H9 (cell line): ENCODE data around the gene FEM1B. TPM values are rescaled to one million over a fixed set of nuclear protein-coding genes. Genes with fewer than 3 reads are reported as not detected.

Source experiments
- DNase-seq: peaks from one replicate; pipeline ENCODE4 v3.0.0-alpha.2; 2017
- H2AFZ ChIP-seq: one replicate; pipeline ENCODE4 v1.6.1; 2013; ENCODE audit warnings: mild to moderate bottlenecking, low read length, control low read depth, moderate library complexity
- H2AK5ac ChIP-seq: 2 replicates; pipeline ENCODE4 v1.6.1; 2013; ENCODE audit warnings: low read length, control low read depth, mixed read lengths; ENCODE audit not compliant: insufficient read length
- H2BK120ac ChIP-seq: one replicate; pipeline ENCODE4 v1.6.1; 2013; ENCODE audit warnings: low read depth, mild to moderate bottlenecking, low read length, control low read depth, inconsistent platforms; ENCODE audit not compliant: poor library complexity, severe bottlenecking
- H2BK12ac ChIP-seq: 2 replicates; pipeline ENCODE4 v1.6.1; 2013; ENCODE audit warnings: low read length, control low read depth, mixed read lengths, low read depth; ENCODE audit not compliant: insufficient read length
- H2BK15ac ChIP-seq: 2 replicates; pipeline ENCODE4 v1.6.1; 2013; ENCODE audit warnings: low read depth, low read length, control low read depth
- H2BK20ac ChIP-seq: one replicate; pipeline ENCODE4 v1.6.1; 2013; ENCODE audit warnings: low read depth, mild to moderate bottlenecking, low read length, control low read depth, inconsistent platforms; ENCODE audit not compliant: poor library complexity, severe bottlenecking
- H2BK5ac ChIP-seq: 2 replicates; pipeline ENCODE4 v1.6.1; 2013; ENCODE audit warnings: low read length, control low read depth, mixed read lengths; ENCODE audit not compliant: insufficient read length
- H3K14ac ChIP-seq: 2 replicates; pipeline ENCODE4 v1.6.1; 2013; ENCODE audit warnings: low read length, control low read depth; ENCODE audit not compliant: insufficient read depth
- H3K18ac ChIP-seq: 2 replicates; pipeline ENCODE4 v1.6.1; 2013; ENCODE audit warnings: low read depth, mild to moderate bottlenecking, mixed read lengths, low read length, control low read depth; ENCODE audit not compliant: insufficient read length
- H3K23ac ChIP-seq: 2 replicates; pipeline ENCODE4 v1.6.1; 2013; ENCODE audit warnings: low read length, control low read depth, mixed read lengths, low read depth; ENCODE audit not compliant: insufficient read length
- H3K23me2 ChIP-seq: 2 replicates; pipeline ENCODE4 v1.6.1; 2013; ENCODE audit warnings: low read depth, mild to moderate bottlenecking, mixed read lengths, low read length, control low read depth; ENCODE audit not compliant: insufficient read length, poor library complexity, severe bottlenecking
- H3K27ac ChIP-seq: 2 replicates; pipeline ENCODE4 v1.5.1; 2013; ENCODE audit warnings: low read length, control low read depth, mixed read lengths, low read depth; ENCODE audit not compliant: insufficient read length
- H3K27me3 ChIP-seq: 2 replicates; pipeline ENCODE4 v1.6.1; 2013; ENCODE audit warnings: low read length, control low read depth, inconsistent platforms; ENCODE audit not compliant: insufficient read depth
- H3K4ac ChIP-seq: 2 replicates; pipeline ENCODE4 v1.6.1; 2013; ENCODE audit warnings: low read depth, mild to moderate bottlenecking, control low read depth, inconsistent platforms, low read length, moderate library complexity
- H3K4me1 ChIP-seq: 2 replicates; pipeline ENCODE4 v1.6.1; 2013; ENCODE audit warnings: low read length, control low read depth, inconsistent platforms; ENCODE audit not compliant: insufficient read depth
- H3K4me2 ChIP-seq: 2 replicates; pipeline ENCODE4 v1.6.1; 2013; ENCODE audit warnings: low read length, control low read depth, mixed read lengths; ENCODE audit not compliant: insufficient read length, insufficient read depth
- H3K56ac ChIP-seq: 2 replicates; pipeline ENCODE4 v1.6.1; 2013; ENCODE audit warnings: low read depth, mild to moderate bottlenecking, mixed read lengths, low read length, control low read depth; ENCODE audit not compliant: insufficient read length
- H3K79me1 ChIP-seq: 2 replicates; pipeline ENCODE4 v1.6.1; 2013; ENCODE audit warnings: low read depth, mild to moderate bottlenecking, moderate library complexity, low read length, control low read depth, inconsistent platforms; ENCODE audit not compliant: insufficient read depth, poor library complexity, severe bottlenecking
- H3K79me2 ChIP-seq: 2 replicates; pipeline ENCODE4 v1.6.1; 2013; ENCODE audit warnings: low read length, control low read depth, inconsistent platforms; ENCODE audit not compliant: insufficient read depth
- H3K9ac ChIP-seq: 2 replicates; pipeline ENCODE4 v1.6.1; 2013; ENCODE audit warnings: low read length, control low read depth, mixed read lengths; ENCODE audit not compliant: insufficient read length; ENCODE audit errors: extremely low read depth
- H3K9me3 ChIP-seq: one replicate; pipeline ENCODE4 v1.6.1; 2013; ENCODE audit warnings: low read depth, low read length, inconsistent platforms; ENCODE audit not compliant: control insufficient read depth
- H3T11ph ChIP-seq: one replicate; pipeline ENCODE4 v1.6.1; 2013; ENCODE audit warnings: mild to moderate bottlenecking, low read length, control low read depth, inconsistent platforms
- H4K20me1 ChIP-seq: one replicate; pipeline ENCODE4 v1.6.1; 2013; ENCODE audit not compliant: control insufficient read depth, insufficient read length, insufficient read depth
- H4K5ac ChIP-seq: 2 replicates; pipeline ENCODE4 v1.6.1; 2013; ENCODE audit warnings: low read depth, mild to moderate bottlenecking, mixed read lengths, low read length, control low read depth; ENCODE audit not compliant: insufficient read length
- H4K8ac ChIP-seq: replicated peaks from 2 replicates; pipeline ENCODE4 v1.6.1; 2013; ENCODE audit warnings: low read length, control low read depth, mixed read lengths, low read depth; ENCODE audit not compliant: insufficient read length
- H4K91ac ChIP-seq: 2 replicates; pipeline ENCODE4 v1.6.1; 2013; ENCODE audit warnings: low read depth, mild to moderate bottlenecking, moderate library complexity, mixed read lengths, low read length, control low read depth; ENCODE audit not compliant: insufficient read length
- H3K27ac Mint-ChIP-seq, 3 experiments: 2 replicates in 2 of 3; 3 replicates in 1 of 3; pipeline ENCODE4 v1.8.0; 2020 to 2021; ENCODE audit warnings: mixed read lengths in 3 of 3, mild to moderate bottlenecking in 1 of 3, moderate library complexity in 1 of 3
- H3K27me3 Mint-ChIP-seq: 2 replicates; pipeline ENCODE4 v1.8.0; 2021; ENCODE audit warnings: low read depth, mild to moderate bottlenecking, moderate library complexity, mixed read lengths
- H3K36me3 Mint-ChIP-seq, 3 experiments: 2 replicates in 2 of 3; 3 replicates in 1 of 3; pipeline ENCODE4 v1.8.0; 2020 to 2021; ENCODE audit warnings: low read depth in 3 of 3, mixed read lengths in 3 of 3; ENCODE audit not compliant: insufficient read depth in 1 of 3
- H3K4me1 Mint-ChIP-seq, 2 experiments: 2 replicates each; pipeline ENCODE4 v1.8.0; 2020; ENCODE audit warnings: mixed read lengths in 2 of 2
- H3K4me3 Mint-ChIP-seq, 2 experiments: 2 replicates in 1 of 2; 3 replicates in 1 of 2; pipeline ENCODE4 v1.8.0; 2020 to 2021; ENCODE audit warnings: mild to moderate bottlenecking in 2 of 2, mixed read lengths in 2 of 2, moderate library complexity in 1 of 2
- H3K9me3 Mint-ChIP-seq, 2 experiments: 2 replicates in 1 of 2; 3 replicates in 1 of 2; pipeline ENCODE4 v1.8.0; 2020; ENCODE audit warnings: mild to moderate bottlenecking in 2 of 2, mixed read lengths in 2 of 2, moderate library complexity in 1 of 2
- WGBS: extraction: QIAGEN DNeasy Blood & Tissue Kit; methylation state at CpG from one replicate; pipeline ENCODE4 v1.1.7; 2013; ENCODE audit warnings: missing lambda C conversion rate, low lambda C conversion rate, mixed read lengths; ENCODE audit not compliant: insufficient read length; ENCODE audit errors: extremely low coverage; 5-methylcytosine and 5-hydroxymethylcytosine counted together
- total RNA-seq: library from RNA; stranded (reverse); gene quantifications from 2 replicates; pipeline ENCODE4 v1.2.1, GENCODE V29; 2021
- TF ChIP-seq, protein P1 (sequence below): fragments of 200-600 bp; sonication (generic); conservative IDR thresholded peaks from 3 replicates; pipeline ENCODE4 v1.8.0; 2021; ENCODE audit warnings: antibody characterized with exemption, mild to moderate bottlenecking

FEM1B gene
- total RNA-seq, 1 experiment from 2014 or later, result 77.9 TPM

GRCh38 chr15:68315035-68315434 lies 37.5 kb downstream of the FEM1B start:
- H3T11ph ChIP-seq, result no peak overlapping the region
- H3K4me2 ChIP-seq, result no peak overlapping the region
- no CpG with 5 or more reads among the region's 1 CpG for WGBS
- no peaks in the 10 kb centered on the region for H3K79me2 ChIP-seq
- H2AFZ ChIP-seq, result no peak overlapping the region
- no peak overlapping the region for H2BK12ac ChIP-seq
- no peak overlapping the region for H3K9ac ChIP-seq
- H3K18ac ChIP-seq, result no peak overlapping the region
- Mint-ChIP-seq H3K36me3 (no peaks in the 10 kb centered on the region), H3K9me3 (no peaks in the 10 kb centered on the region), H3K4me1 (peaks cover 29 to 54% of the 10 kb centered on the region in 2 experiments), H3K27ac (no peak overlapping the region), H3K27me3 (no peaks in the 10 kb centered on the region), H3K4me3 (no peak overlapping the region)
- H3K23ac ChIP-seq, result no peak overlapping the region
- H3K79me1 ChIP-seq, result no peaks in the 10 kb centered on the region
- no peaks in the 10 kb centered on the region for H4K20me1 ChIP-seq
- no peak overlapping the region for H2BK20ac ChIP-seq
- no peak overlapping the region for H4K5ac ChIP-seq
- no peak overlapping the region for H3K4ac ChIP-seq
- no peak overlapping the region for H4K91ac ChIP-seq
- H4K8ac ChIP-seq, result no peak overlapping the region
- H3K56ac ChIP-seq, result no peak overlapping the region
- no peak overlapping the region for H3K14ac ChIP-seq
- no peaks in the 10 kb centered on the region for H3K27me3 ChIP-seq
- H2BK5ac ChIP-seq, result no peak overlapping the region
- no peaks in the 10 kb centered on the region for H3K9me3 ChIP-seq
- H2BK120ac ChIP-seq, result no peak overlapping the region
- H3K27ac ChIP-seq, result no peak overlapping the region
- H2BK15ac ChIP-seq, result no peak overlapping the region
- H2AK5ac ChIP-seq, result no peak overlapping the region
- DNase-seq, result peak; percentile 4
- peaks cover 2% of the 10 kb centered on the region; the same call in 1 of the 2 replicates for H3K4me1 ChIP-seq
- TF ChIP-seq, protein P1, sequence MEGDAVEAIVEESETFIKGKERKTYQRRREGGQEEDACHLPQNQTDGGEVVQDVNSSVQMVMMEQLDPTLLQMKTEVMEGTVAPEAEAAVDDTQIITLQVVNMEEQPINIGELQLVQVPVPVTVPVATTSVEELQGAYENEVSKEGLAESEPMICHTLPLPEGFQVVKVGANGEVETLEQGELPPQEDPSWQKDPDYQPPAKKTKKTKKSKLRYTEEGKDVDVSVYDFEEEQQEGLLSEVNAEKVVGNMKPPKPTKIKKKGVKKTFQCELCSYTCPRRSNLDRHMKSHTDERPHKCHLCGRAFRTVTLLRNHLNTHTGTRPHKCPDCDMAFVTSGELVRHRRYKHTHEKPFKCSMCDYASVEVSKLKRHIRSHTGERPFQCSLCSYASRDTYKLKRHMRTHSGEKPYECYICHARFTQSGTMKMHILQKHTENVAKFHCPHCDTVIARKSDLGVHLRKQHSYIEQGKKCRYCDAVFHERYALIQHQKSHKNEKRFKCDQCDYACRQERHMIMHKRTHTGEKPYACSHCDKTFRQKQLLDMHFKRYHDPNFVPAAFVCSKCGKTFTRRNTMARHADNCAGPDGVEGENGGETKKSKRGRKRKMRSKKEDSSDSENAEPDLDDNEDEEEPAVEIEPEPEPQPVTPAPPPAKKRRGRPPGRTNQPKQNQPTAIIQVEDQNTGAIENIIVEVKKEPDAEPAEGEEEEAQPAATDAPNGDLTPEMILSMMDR, result no peak
- no peaks in the 10 kb centered on the region for H3K23me2 ChIP-seq
